ENCODE data around the gene CHST14. TPM values are rescaled to one million over a fixed set of nuclear protein-coding genes. Genes with fewer than 3 reads are reported as not detected.

The CHST14 gene
- polyA plus RNA-seq, 3 donors: 30.8 to 41.1 (median 33.0) TPM

DNA sequence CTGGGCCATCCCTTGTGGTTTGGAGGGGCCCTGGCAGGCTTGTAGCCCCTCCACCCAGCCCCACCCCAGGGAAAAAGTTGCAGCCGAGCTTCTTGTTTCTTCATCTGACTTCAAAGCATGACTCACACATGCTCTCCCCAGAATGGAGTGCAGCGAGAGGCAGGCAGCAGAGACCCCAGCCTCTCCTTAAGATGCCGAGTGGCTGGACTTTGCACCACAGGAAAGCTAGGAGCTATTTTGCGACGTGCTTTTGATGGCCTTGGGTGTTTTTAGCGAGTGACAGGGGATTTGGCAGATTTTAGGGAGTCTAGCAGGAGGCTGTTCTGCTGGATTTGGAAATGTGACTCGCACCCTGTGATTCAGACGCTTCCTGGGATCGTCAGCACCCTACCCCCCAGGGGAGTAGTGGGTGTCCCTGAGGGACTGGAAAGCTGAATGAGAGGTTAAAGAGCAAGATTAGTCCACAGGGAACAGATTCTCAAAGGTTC lies 15.8 kb upstream of the CHST14 start:
- no peak for DNase-seq (ENCODE audit: extremely low read depth in 1 of 11, low read depth in 9 of 11, low spot score in 4 of 11)

DNA sequence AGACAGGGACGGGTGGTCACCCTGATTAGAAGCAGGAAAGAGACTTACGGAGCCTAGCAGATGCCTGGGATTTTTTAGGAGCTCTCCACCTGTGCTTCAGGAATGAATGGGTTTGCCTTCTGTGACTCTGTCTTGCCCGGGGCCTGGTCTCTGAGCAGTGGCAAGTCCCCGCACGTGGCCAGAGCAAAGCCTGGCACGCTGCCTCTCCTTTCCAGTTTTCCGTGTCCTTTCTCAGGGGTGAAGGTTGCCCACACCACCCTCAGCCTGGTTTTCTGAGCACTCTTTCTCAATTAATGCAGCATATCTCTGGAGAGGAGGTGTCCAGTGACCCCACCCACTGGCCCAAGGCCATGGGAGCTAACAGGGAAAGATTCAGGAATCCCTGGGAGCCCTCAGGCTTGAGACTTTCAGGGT lies 14.5 kb upstream of the CHST14 start:
- DNase-seq (ENCODE audit: extremely low read depth in 1 of 11, low read depth in 9 of 11, low spot score in 4 of 11): no peak

DNA sequence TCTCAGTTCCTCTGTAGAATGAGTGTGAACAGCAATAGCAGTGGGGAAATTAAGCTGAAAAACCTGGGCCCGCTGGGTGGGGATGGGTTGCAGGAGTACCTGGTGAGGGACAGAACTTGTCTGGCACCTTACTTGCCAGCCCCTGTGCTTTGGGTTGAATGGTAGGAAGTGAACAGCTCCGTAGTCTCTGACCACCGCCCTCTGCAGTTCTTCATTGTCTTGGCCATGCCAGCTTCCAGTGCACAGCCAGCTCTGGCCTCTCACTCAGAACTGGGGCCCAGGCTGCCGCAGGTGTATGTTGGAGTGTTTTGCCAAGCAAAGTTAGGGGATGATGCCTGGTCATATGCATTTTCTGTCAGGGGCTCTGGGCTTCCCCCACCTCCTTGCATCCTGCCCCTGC lies 14.0 kb upstream of the CHST14 start:
- DNase-seq (ENCODE audit: extremely low read depth in 1 of 11, low read depth in 9 of 11, low spot score in 4 of 11): no peak

DNA sequence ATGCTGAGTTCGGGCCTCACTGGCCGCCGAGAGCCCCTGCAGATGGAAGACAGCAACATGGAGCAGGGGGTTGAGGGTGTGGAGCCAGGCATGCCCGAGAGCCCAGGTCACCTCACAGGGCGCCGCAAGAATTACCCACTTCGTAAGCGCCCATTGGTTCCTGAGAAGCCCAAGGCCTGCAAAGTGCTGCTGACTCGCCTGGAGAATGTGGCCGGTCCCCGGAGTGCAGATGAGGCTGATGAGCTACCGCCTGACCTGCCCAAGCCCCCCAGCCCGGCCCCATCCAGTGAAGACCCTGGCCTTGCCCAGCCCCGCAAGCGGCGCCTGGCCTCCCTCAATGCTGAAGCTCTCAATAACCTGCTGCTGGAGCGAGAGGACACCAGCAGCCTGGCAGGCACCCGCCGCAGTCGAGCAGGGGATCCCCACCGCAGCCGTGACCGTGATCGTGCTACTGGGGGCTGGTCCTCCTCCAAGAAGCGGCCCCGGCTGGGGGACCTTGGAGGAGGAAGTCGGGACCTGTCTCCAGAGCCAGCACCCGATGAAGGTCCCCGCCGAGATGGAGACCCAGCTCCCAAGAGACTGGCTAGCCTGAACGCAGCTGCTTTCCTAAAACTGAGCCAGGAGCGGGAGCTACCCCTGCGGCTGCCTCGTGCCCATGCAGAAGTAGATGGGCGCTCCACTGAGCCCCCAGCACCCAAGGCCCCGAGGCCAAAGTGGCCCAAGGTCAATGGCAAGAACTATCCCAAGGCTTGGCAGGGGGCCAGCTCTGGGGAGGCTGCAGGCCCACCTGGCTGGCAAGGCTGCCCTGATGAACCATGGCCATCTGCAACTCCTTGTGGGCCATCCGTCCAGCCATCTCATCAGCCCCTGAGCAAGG lies 12.1 kb upstream of the CHST14 start:
- DNase-seq (ENCODE audit: extremely low read depth in 1 of 11, low read depth in 9 of 11, low spot score in 4 of 11): no peak

DNA sequence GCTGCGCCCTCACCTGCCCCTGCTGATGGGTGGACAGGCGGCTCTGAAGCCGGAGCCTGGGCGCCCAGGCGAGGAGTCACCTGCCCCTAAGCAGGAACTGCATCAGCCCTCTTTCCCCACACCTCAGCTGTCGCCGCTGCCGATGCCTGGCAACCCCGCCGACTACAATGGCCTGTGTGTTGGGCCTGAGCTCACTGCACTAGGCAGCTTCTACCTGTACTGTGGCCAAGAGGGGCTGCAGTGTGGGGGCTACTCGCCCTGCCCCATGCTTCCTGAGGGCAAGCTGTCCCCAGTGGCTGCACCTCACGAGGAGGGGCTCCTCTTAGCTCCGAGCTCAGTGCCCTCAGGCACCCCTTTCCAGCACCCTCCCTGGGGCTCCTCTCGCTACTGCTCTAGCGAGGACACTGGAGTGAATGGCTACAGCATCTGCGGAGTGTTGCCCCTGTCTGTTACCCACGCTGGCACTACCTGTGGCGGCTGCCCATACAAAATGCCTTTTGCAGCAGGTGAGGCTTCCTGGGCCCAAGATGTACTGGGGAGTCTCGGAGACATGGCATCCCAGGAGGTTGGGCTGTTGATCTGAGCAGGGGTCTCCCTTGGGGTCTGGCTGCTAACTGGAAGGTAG lies 11.3 kb upstream of the CHST14 start:
- no peak for DNase-seq (ENCODE audit: extremely low read depth in 1 of 11, low read depth in 9 of 11, low spot score in 4 of 11)

DNA sequence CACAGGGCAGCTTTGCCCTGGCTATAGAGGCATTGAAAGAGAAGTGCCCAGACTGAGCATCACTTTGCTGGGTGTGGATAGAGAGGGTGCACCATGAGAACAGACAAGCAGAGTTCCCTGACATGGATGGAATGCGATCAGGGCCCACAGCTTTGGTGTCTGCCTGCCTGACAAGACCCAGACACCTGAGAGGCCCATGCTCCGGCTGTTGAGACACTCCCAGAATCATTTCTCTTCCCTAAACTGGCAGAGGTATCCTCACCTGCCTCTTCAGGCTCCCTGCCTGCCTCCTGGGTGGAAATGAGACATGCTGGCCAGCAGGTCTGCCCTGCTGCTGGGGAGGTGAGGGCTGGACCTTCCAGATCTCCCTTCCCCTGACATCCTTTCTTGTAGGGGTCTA lies 10.4 kb upstream of the CHST14 start:
- DNase-seq (ENCODE audit: extremely low read depth in 1 of 11, low read depth in 9 of 11, low spot score in 4 of 11): no peak

DNA sequence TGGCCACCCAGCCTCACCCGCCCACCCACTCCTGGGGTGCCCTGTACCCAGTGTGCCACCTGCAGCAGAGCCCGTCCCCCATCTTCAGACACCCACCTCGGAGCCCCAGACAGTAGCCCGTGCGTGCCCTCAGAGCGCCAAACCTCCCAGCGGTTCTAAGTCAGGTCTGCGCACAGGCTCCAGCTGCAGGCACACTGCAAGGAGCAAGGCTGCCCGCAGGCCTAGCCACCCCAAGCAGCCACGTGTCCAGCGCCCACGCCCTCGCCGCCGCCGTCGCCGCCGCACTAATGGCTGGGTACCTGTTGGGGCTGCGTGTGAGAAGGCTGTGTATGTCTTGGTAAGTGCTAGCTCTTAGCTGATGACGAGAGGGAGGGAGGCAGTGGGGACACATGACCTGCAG lies 8.8 kb upstream of the CHST14 start:
- no peak for DNase-seq (ENCODE audit: extremely low read depth in 1 of 11, low read depth in 9 of 11, low spot score in 4 of 11)

DNA sequence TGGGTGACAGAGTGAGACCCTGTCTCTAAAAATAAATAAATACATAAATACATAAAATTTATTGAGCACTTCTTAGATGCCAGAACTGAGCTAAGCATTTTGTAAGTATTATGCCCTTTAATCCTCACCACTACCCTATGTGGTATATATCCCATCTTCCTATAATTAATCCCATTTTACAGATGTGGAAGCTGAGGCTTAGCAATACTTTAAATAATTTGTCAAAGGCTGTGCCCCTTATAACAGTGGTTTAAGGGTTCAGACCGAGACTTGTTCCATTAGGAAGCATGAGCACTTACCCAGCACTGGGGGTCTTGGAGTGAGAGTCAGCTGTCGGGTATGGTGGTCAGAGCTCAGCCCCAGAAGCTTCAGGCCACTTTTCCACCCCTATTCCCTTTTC lies 7.5 kb upstream of the CHST14 start:
- DNase-seq (ENCODE audit: extremely low read depth in 1 of 11, low read depth in 9 of 11, low spot score in 4 of 11): no peak

DNA sequence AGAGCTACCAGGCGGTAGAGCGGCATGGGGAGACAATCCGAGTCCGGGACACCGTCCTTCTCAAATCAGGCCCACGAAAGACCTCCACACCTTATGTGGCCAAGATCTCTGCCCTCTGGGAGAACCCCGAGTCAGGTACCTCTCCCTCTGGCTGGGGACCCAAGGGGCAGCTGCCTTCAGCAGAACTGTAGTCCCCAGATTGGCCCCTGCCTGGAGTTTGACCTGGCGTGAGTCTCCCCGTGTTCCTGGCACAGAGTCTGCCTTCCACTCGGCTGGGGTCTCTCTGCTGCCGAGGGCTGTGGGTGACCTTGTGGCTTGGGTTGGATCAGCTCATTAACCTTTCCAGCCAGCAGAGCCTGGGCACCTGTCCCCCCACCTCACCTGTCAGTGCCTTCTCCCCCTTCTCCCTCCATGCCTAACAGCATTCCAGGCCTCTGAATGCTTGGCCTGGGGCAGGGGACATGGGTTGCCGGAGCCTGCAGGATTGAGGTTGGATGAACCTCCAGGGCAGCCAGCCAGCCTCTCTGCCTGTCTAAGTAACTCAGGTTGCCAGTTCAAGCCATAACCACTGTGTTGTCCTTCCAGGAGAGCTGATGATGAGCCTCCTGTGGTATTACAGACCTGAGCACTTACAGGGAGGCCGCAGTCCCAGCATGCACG lies 6.8 kb upstream of the CHST14 start:
- no peak for DNase-seq (ENCODE audit: extremely low read depth in 1 of 11, low read depth in 9 of 11, low spot score in 4 of 11)

DNA sequence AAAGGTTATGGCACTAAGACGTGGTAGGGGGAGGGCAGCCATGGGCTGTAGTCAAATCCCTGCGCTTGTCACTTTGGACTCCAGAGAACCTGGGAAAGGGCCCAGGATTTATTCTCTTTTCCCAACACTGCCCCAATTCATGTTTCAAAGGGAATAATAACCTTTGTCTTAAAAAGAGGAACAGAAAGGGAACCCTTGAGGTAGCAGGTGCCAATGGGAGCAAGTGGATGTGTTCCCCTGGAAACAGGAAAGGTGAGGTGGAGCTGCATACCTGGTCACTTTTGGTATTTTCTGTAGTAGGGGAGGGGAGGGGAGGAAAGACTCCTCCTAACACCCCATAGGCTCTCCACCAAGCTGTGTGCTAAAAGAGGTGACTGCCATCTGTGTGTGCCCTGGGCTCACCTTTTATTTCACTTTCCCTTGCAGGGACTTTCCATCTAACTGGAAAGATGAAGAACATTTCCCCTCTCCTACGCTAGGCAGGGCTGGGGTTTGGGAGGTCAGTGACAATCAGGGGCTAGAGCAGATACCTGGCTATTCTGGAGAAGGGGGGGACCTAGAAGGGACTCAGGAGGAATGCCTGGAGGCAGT lies 6.1 kb upstream of the CHST14 start:
- DNase-seq (ENCODE audit: extremely low read depth in 1 of 11, low read depth in 9 of 11, low spot score in 4 of 11): no peak

DNA sequence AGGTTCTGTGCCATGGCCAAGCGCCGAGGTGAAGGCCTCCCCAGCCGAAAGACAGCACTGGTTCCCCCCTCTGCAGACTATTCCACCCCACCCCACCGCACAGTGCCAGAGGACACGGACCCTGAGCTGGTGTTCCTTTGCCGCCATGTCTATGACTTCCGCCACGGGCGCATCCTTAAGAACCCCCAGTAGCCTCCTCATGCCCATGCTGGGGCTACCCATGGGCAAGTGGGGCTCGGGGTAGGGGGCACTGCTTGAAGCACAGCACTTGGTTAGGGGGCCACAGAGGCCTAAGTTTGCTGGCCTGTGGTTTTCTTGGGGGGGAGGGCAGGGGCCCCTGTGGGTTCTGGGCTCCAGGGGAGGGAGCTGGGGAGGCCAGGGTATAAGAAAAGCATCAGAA lies 4.8 kb upstream of the CHST14 start:
- DNase-seq (ENCODE audit: extremely low read depth in 1 of 11, low read depth in 9 of 11, low spot score in 4 of 11): no peak

DNA sequence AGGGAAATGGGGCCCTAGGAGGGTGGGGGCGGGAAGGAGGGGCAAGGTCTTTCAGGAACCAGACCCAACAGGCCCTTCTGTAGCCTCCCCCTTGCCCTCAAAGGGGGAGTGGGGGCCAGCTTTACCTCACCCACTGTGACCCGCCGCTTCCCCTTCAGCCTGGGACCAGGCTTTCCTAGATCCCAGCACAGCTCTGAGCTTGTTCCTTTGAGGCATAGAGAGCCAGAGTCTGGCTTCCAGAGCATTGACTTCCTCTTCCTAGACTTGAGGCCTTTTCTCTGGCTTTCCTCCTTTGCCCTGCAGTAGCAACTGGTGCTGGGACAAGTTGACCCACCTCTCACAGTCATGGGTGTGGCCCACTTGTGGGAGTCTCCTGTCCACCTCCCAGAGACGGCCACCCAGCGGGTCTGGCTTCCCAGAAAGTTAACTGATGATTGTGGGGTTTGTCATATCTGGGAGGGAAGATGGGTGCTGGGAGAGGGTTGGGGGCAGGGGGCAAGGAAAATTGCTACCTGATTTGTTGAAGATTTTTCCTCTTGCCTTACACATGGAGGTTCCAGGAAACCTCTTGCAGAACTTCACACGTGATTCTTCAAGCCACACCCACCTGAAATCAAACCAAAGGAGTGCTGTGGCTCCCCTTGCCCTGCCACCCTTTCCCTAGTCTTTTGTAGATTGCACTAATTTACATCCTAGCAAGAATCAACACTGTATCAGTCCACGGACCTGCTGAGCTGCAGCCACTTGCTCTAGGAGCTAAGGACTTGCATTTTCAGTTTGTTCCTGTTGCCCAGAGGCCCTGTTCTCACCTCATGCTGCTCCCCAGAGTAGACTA lies 4.1 kb upstream of the CHST14 start:
- no peak for DNase-seq (ENCODE audit: extremely low read depth in 1 of 11, low read depth in 9 of 11, low spot score in 4 of 11)

DNA sequence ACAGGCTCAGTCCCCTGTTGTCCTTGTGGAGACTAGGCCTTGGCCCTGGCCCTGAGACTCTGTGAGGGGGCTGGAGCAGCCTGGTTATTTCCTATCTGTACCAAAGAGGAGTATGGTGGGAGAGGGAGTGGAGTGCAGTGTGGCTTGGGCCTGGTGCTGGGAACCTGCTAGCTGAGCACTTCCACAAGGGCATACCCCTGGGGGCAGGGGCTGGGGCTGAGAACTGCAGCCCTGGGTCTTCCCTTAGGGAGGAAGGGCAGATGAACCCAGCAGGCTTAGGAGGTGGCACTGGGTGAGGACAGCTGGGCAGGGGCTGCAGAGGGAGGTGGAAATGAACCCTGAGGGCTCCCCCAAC lies 3.5 kb upstream of the CHST14 start:
- no peak for DNase-seq (ENCODE audit: extremely low read depth in 1 of 11, low read depth in 9 of 11, low spot score in 4 of 11)

DNA sequence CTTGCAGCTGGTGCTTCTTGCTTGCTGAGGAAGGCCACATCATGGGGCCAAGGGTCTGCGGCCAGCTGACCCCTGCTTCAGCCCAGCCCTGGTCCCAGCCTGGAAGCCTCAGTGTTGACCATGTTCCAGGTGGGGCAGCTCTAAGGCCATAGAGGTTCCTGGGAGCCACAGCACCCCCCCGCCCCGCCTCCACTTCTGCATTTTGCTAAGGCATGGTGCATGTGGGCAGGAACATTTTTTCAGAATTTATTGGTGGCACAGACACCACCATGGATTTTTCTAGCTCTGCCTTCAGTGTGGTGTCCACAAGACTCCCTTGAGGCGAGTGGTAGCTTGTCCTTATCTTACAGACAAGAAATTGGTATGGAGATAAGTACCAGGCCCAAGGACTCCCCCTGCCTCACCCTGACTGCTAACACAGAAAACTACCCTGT lies 1.9 kb upstream of the CHST14 start:
- no peak for DNase-seq (ENCODE audit: extremely low read depth in 1 of 11, low read depth in 9 of 11, low spot score in 4 of 11)

DNA sequence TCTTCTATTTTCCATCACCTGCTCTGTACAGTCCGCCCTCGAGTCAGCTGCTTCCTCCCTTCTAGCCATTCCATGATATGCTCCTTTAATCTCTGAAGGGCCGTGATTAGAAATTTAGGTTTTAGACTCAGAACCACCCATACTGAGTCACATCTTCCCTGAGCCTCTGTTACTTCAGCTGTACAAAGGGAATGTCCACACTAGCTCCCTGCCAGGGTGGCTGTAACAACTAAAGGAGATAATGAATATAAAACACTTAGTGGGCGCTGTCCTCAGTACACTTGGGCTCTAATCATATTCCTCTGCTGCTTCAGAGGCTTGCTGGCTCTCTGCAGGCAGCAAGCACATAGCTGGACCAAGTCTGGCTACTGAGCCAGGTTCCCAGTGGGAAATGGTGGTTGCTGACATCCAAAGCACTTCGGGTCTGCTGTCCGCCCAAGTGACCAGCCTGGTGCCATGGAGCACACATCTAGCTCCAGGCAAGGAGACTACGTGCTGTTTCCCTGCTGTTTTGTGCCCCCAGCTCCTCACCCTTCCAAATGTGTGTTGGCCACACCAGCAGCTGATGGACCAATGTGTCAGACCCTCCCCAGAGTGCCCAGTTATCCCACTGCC lies 901 bp upstream of the CHST14 start:
- no peak for DNase-seq (ENCODE audit: extremely low read depth in 1 of 11, low read depth in 9 of 11, low spot score in 4 of 11)

DNA sequence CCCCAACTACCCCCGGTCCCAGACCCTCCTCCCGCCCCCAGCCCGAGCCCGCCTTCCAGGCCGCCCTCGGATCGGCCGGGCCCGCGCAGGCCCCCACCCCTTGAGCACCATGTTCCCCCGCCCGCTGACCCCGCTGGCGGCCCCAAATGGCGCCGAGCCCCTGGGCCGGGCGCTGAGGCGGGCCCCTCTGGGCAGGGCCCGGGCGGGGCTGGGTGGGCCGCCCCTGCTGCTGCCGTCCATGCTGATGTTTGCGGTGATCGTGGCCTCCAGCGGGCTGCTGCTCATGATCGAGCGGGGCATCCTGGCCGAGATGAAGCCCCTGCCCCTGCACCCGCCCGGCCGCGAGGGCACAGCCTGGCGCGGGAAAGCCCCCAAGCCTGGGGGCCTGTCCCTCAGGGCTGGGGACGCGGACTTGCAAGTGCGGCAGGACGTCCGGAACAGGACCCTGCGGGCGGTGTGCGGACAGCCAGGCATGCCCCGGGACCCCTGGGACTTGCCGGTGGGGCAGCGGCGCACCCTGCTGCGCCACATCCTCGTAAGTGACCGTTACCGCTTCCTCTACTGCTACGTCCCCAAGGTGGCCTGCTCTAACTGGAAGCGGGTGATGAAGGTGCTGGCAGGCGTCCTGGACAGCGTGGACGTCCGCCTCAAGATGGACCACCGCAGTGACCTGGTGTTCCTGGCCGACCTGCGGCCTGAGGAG lies 472 bp downstream of the CHST14 start:
- peak in 9 of 11 donors; percentile 9 to 43 (median 39) for DNase-seq (ENCODE audit: extremely low read depth in 1 of 11, low read depth in 9 of 11, low spot score in 4 of 11)

DNA sequence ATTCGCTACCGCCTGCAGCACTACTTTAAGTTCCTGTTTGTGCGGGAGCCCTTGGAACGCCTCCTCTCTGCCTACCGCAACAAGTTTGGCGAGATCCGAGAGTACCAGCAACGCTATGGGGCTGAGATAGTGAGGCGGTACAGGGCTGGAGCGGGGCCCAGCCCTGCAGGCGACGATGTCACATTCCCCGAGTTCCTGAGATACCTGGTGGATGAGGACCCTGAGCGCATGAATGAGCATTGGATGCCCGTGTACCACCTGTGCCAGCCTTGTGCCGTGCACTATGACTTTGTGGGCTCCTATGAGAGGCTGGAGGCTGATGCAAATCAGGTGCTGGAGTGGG lies 995 bp downstream of the CHST14 start:
- peak in 9 of 11 donors; percentile 6 to 34 (median 18) for DNase-seq (ENCODE audit: extremely low read depth in 1 of 11, low read depth in 9 of 11, low spot score in 4 of 11)

DNA sequence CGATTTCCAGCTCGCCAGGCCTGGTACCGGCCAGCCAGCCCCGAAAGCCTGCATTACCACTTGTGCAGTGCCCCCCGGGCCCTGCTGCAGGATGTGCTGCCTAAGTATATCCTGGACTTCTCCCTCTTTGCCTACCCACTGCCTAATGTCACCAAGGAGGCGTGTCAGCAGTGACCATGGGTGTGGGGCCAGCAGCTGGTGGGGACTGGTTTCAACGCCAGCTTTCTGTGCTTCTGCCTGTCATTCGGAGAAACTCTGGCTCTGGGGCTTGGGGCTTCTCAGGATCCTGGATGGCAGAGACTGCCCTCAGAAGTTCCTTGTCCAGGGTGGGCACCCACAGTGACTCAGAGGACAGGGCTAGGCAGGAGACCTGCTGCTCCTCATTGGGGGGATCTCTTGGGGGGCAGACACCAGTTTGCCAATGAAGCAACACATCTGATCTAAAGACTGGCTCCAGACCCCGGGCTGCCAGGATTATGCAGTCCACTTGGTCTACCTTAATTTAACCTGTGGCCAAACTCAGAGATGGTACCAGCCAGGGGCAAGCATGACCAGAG lies 1.5 kb downstream of the CHST14 start:
- no peak for DNase-seq (ENCODE audit: extremely low read depth in 1 of 11, low read depth in 9 of 11, low spot score in 4 of 11)
